Epithelial cell of proximal tubule (primary cell): ENCODE data around the gene KMT2D. TPM values are rescaled to one million over a fixed set of nuclear protein-coding genes. Genes with fewer than 3 reads are reported as not detected.

ENCODE experiments used
- DNase-seq: peaks from one replicate; pipeline ENCODE4 v3.0.0-alpha.2; 2011; ENCODE audit warnings: low read depth
- H3K4me3 ChIP-seq: 2 replicates; pipeline ENCODE4 v1.5.1; 2011; ENCODE audit warnings: low read depth, mild to moderate bottlenecking, low read length
- total RNA-seq: library from RNA; depleted of rRNA; stranded (reverse); fragments of >200 nt; gene quantifications from 2 replicates; pipeline ENCODE4 v1.2.3, GENCODE V29; 2015
- TF ChIP-seq, protein P1 (sequence below): conservative IDR thresholded peaks from 2 replicates; pipeline ENCODE4 v1.5.1; 2012; ENCODE audit warnings: low read depth, mild to moderate bottlenecking, low read length

KMT2D gene
- total RNA-seq, 1 donor from 2014 or later = 17.2 TPM

DNA sequence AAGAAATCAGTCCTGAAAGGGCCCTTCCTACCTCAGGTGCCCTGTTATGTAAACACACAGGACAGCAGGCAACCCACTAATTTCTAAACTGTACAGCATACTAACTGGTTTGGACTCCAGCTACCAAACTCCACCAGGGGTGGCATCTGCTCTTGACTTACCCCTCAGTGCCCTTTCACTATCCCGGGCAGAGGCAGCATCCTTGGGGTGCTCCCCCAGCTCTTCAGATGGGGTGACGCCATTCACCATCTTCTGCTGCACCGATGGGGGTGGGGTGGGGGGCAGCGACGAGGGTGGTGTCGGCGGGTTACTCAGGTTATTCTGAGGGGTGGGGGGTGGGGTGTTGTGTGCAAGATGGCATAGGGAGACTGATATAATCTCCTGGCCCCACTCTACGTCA is 30.5 kb downstream of the KMT2D start:
- no peak overlapping the region for H3K4me3 ChIP-seq
- TF ChIP-seq, protein P1, sequence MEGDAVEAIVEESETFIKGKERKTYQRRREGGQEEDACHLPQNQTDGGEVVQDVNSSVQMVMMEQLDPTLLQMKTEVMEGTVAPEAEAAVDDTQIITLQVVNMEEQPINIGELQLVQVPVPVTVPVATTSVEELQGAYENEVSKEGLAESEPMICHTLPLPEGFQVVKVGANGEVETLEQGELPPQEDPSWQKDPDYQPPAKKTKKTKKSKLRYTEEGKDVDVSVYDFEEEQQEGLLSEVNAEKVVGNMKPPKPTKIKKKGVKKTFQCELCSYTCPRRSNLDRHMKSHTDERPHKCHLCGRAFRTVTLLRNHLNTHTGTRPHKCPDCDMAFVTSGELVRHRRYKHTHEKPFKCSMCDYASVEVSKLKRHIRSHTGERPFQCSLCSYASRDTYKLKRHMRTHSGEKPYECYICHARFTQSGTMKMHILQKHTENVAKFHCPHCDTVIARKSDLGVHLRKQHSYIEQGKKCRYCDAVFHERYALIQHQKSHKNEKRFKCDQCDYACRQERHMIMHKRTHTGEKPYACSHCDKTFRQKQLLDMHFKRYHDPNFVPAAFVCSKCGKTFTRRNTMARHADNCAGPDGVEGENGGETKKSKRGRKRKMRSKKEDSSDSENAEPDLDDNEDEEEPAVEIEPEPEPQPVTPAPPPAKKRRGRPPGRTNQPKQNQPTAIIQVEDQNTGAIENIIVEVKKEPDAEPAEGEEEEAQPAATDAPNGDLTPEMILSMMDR = no peak
- no peak for DNase-seq

DNA sequence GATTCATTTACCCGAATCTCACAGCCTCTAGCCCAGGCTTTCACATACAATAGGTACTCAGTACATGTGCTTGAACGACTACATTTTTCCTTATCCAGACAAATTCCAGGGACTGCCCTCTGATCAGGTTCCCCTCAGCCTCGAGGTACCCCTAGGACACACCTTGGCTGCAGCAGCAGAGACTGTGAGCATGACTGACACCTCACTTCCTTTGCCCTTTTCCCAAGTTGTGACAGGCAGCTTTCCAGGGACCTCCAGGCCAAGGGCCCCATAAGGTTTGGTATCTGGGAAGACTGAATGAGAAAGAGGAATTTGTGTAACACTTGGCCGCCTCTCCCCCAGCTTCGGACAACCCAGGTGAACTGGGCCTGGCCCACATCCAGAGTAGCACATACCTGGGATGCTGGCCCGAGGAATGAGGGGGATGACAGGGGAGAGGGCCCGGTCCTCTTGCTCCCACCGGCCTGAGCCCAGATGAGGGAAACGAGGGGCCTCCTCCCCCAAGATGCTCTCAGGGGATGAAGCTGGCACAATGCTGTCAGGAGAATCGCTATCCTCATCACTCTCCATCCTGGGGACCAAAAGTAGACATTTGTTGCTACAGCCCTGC is 31.8 kb downstream of the KMT2D start:
- no peak for DNase-seq
- no peak overlapping the region for H3K4me3 ChIP-seq
- TF ChIP-seq, protein P1 = no peak

GRCh38 chr12:49027846-49028555 is 32.6 kb downstream of the KMT2D start:
- no peak overlapping the region for H3K4me3 ChIP-seq
- TF ChIP-seq, protein P1 = no peak
- no peak for DNase-seq

- TF ChIP-seq, protein P1 = no peak
- no peak overlapping the region for H3K4me3 ChIP-seq
- no peak for DNase-seq
Observed at GRCh38 chr12:49026678-49027480, 33.7 kb downstream of the KMT2D start.

GRCh38 chr12:49026101-49026500 is 34.5 kb downstream of the KMT2D start:
- TF ChIP-seq, protein P1 = no peak
- DNase-seq = no peak
- H3K4me3 ChIP-seq = no peak overlapping the region

- DNase-seq = no peak
- TF ChIP-seq, protein P1 = no peak
- H3K4me3 ChIP-seq = no peak overlapping the region
Observed at GRCh38 chr12:49025463-49025862, 35.1 kb downstream of the KMT2D start.
